ENCODE results near the gene OR2B2. TPM values are rescaled to one million over a fixed set of nuclear protein-coding genes. Genes with fewer than 3 reads are reported as not detected.

The OR2B2 gene
- polyA plus RNA-seq, 2 of the 4 experiments (the other 2 are of a cell fraction) = not detected

- Histone ChIP-seq H3K4me2 (peak overlapping the region; percentile 78), H3K27ac (peak overlapping the region; percentile 78 to 90), H3K9me3 (no peaks in the 10 kb centered on the region), H3K4me1 (0 out of 3 replicates have a peak, but pooled peaks cover 7% of the 10 kb centered on the region), H3K4me3 (peak overlapping the region; percentile 52)
- FAIRE-seq = no peak
- peak in 1 of 2 experiments; percentile 6; a peak in 3 of 6 replicates for ATAC-seq
- POLR2A ChIA-PET = interaction anchor here (0.6 to 10.7 kb wide), 12 partner anchors 17 to 726 kb away, joined by 3 to 127 read pairs (median 6); a partner anchor contains a TSS
- no peak for DNase-seq (ENCODE audit: low read depth in 1 of 2, low spot score in 1 of 2)
- CTCF ChIA-PET = interaction anchor here (0.9 to 1.1 kb wide), 3 partner anchors 10 to 63 kb away, joined by 3 read pairs; a partner anchor contains a TSS
- whole genome bisulfite sequencing (ENCODE audit: missing lambda C conversion rate) = 52% methylated on average over 16 of the region's 16 CpGs
- no peak for TF ChIP-seq ZC3H11A (IDR thresholded peaks at IDR 0.05)
- no peak for TF ChIP-seq TP53 (CRISPR knock-in tag; IDR thresholded peaks at IDR 0.05)
These were observed 39.6 kb downstream of the OR2B2 start for GRCh38 chr6:27872642-27873020.

DNA sequence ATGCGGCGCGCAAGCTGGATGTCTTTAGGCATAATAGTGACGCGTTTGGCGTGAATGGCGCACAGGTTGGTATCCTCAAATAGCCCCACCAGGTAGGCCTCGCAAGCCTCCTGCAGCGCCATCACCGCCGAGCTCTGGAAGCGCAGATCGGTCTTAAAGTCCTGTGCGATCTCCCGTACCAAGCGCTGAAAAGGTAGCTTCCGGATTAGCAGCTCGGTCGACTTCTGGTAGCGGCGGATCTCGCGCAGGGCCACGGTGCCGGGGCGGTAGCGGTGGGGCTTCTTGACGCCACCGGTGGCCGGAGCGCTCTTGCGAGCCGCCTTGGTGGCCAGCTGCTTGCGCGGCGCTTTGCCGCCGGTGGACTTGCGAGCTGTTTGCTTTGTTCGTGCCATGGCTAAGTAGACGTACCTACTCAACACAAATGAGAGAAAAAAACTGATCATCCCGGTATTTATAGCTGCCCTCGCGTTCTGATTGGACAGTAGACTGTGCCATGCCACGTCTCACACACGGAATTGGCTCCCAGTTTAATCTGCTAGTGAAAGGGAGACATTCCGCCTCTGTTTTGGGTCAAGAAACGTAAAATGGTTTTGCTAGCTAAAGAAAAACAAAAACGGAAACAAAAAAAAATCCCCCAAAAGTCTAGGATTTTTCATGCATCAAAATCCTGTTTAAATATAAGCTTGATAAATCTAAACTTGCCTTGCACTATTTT, 40.1 kb downstream of the OR2B2 start:
- WGBS (ENCODE audit: missing lambda C conversion rate) = 58% methylated on average over 37 of the region's 49 CpGs
- no peak for FAIRE-seq
- ChIA-PET POLR2A (interaction anchor here (0.6 to 10.7 kb wide), 15 partner anchors 14 to 1748 kb away, joined by 3 to 127 read pairs (median 5); a partner anchor contains a TSS), CTCF (interaction anchor here (0.9 to 1.7 kb wide), 4 partner anchors 10 to 62 kb away, joined by 3 to 5 read pairs (median 3); a partner anchor contains a TSS)
- Histone ChIP-seq H3K27ac (peak overlapping the region; percentile 78 to 90), H3K4me2 (peak overlapping the region; percentile 78), H3K4me1 (0 out of 3 replicates have a peak, but pooled peaks cover 7% of the 10 kb centered on the region), H3K9me3 (no peaks in the 10 kb centered on the region), H3K4me3 (peak overlapping the region; percentile 52)
- ATAC-seq = peak; percentile 84 to 86
- TF ChIP-seq, protein P1, sequence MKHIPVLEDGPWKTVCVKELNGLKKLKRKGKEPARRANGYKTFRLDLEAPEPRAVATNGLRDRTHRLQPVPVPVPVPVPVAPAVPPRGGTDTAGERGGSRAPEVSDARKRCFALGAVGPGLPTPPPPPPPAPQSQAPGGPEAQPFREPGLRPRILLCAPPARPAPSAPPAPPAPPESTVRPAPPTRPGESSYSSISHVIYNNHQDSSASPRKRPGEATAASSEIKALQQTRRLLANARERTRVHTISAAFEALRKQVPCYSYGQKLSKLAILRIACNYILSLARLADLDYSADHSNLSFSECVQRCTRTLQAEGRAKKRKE (CRISPR knock-in tag; IDR thresholded peaks at IDR 0.05; ENCODE audit: low read depth) = no peak
- TF ChIP-seq EHMT2 (IDR thresholded peaks at IDR 0.05; ENCODE audit: low read depth) (no peak), JUN (IDR thresholded peaks at IDR 0.05) (peak; percentile 64 to 86; a peak in 3 of 5 replicates), POLR2A (IDR thresholded peaks at IDR 0.05; ENCODE audit: low read length) (peak; percentile 81), RFX5 (IDR thresholded peaks at IDR 0.05) (0 out of 2 replicates have a peak, but pooled peaks have one; percentile 21)
- TF ChIP-seq, protein P2, sequence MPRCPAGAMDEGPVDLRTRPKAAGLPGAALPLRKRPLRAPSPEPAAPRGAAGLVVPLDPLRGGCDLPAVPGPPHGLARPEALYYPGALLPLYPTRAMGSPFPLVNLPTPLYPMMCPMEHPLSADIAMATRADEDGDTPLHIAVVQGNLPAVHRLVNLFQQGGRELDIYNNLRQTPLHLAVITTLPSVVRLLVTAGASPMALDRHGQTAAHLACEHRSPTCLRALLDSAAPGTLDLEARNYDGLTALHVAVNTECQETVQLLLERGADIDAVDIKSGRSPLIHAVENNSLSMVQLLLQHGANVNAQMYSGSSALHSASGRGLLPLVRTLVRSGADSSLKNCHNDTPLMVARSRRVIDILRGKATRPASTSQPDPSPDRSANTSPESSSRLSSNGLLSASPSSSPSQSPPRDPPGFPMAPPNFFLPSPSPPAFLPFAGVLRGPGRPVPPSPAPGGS (IDR thresholded peaks at IDR 0.05) = peak; percentile 65; the same call in 1 of the 3 replicates
- peak; percentile 59 to 90 for DNase-seq (ENCODE audit: low read depth in 1 of 2, low spot score in 1 of 2)

DNA sequence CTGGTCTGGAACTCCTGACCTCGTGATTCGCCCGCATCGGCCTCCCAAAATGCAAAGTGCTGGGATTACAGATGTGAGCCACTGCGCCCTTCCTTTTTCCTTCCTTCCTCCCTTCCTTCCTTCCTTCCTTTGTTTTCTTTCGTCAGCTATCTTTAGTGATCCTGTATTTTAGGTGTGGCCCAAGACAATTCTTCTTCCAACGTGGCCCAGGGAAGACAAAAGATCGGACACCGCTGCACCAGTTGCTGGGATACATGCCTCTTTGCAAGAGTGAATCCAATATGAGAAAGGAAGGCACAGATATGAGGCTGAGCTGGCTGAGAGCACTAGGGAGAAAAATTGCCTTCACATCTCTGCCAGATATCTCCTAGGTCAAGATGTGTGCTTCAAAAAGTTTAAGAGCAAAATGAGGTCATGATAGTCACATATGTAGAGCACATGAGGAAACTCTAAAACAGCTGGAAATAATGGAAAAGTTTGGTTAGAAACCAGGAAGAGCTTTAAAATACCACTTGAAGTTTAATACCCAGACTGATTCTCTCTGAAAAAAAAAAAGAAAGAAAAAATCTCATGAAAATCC, 41.8 kb downstream of the OR2B2 start:
- ChIA-PET POLR2A (interaction anchor here (0.8 to 10.7 kb wide), 5 partner anchors 19 to 62 kb away, joined by 3 to 127 read pairs (median 94); a partner anchor contains a TSS), CTCF (interaction anchor here (0.7 to 1.6 kb wide), 2 partner anchors 15 to 19 kb away, joined by 3 to 4 read pairs; no protein-coding TSS in a partner anchor)
- H3K4me3 ChIP-seq = no peak overlapping the region
- WGBS (ENCODE audit: missing lambda C conversion rate) = 92% methylated on average over 5 of the region's 9 CpGs
- ATAC-seq (no peak), FAIRE-seq (no peak), DNase-seq (ENCODE audit: low read depth in 1 of 2, low spot score in 1 of 2) (no peak)
- no peaks in the 10 kb centered on the region for H3K9me3 ChIP-seq
- H3K4me1 ChIP-seq = 0 out of 3 replicates have a peak, but pooled peaks cover 7% of the 10 kb centered on the region
- TF ChIP-seq CBX2 (IDR thresholded peaks at IDR 0.05; ENCODE audit: borderline replicate concordance, low read depth) (no peak), HDAC2 (IDR thresholded peaks at IDR 0.05) (no peak), SREBF2 (IDR thresholded peaks at IDR 0.05) (no peak)
- TF ChIP-seq, protein P3, sequence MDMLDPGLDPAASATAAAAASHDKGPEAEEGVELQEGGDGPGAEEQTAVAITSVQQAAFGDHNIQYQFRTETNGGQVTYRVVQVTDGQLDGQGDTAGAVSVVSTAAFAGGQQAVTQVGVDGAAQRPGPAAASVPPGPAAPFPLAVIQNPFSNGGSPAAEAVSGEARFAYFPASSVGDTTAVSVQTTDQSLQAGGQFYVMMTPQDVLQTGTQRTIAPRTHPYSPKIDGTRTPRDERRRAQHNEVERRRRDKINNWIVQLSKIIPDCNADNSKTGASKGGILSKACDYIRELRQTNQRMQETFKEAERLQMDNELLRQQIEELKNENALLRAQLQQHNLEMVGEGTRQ (IDR thresholded peaks at IDR 0.05) = no peak
- TF ChIP-seq, protein P4, sequence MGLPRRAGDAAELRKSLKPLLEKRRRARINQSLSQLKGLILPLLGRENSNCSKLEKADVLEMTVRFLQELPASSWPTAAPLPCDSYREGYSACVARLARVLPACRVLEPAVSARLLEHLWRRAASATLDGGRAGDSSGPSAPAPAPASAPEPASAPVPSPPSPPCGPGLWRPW (IDR thresholded peaks at IDR 0.05) = no peak
- H3K27ac ChIP-seq = peak overlapping the region; percentile 17 to 90; a peak in 4 of 6 replicates
- H3K4me2 ChIP-seq = no peak overlapping the region

GRCh38 chr6:27868311-27868710, 43.9 kb downstream of the OR2B2 start:
- Histone ChIP-seq H3K27ac (peak overlapping the region; percentile 70 to 80), H3K9me3 (no peaks in the 10 kb centered on the region), H3K4me2 (no peak overlapping the region), H3K4me3 (no peak overlapping the region), H3K4me1 (0 out of 3 replicates have a peak, but pooled peaks cover 4% of the 10 kb centered on the region)
- POLR2A ChIA-PET = interaction anchor here (1.0 to 10.7 kb wide), 4 partner anchors 21 to 43 kb away, joined by 3 to 127 read pairs (median 86); a partner anchor contains a TSS
- ATAC-seq (no peak), DNase-seq (ENCODE audit: low read depth in 1 of 2, low spot score in 1 of 2) (no peak), FAIRE-seq (no peak)
- CTCF ChIA-PET = interaction anchor here (1.3 kb wide), 1 partner anchor 27 kb away, joined by 8 read pairs; no protein-coding TSS in a partner anchor
- WGBS (ENCODE audit: missing lambda C conversion rate) = 94% methylated on average over 3 of the region's 3 CpGs
- no peak for TF ChIP-seq KDM1A (IDR thresholded peaks at IDR 0.05; ENCODE audit: low read depth)
- no peak for TF ChIP-seq FOXS1 (CRISPR knock-in tag; IDR thresholded peaks at IDR 0.05)
- TF ChIP-seq TFCP2L1 (CRISPR knock-in tag; IDR thresholded peaks at IDR 0.05) = no peak
- no peak for TF ChIP-seq GATA3 (IDR thresholded peaks at IDR 0.05; ENCODE audit: borderline replicate concordance)
- no peak for TF ChIP-seq HOXB5 (CRISPR knock-in tag; IDR thresholded peaks at IDR 0.05)
- no peak for TF ChIP-seq EP300 (IDR thresholded peaks at IDR 0.05)
- TF ChIP-seq, protein P5, sequence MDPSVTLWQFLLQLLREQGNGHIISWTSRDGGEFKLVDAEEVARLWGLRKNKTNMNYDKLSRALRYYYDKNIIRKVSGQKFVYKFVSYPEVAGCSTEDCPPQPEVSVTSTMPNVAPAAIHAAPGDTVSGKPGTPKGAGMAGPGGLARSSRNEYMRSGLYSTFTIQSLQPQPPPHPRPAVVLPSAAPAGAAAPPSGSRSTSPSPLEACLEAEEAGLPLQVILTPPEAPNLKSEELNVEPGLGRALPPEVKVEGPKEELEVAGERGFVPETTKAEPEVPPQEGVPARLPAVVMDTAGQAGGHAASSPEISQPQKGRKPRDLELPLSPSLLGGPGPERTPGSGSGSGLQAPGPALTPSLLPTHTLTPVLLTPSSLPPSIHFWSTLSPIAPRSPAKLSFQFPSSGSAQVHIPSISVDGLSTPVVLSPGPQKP (IDR thresholded peaks at IDR 0.05; ENCODE audit: low read depth, low read length) = no peak
- TF ChIP-seq, protein P6, sequence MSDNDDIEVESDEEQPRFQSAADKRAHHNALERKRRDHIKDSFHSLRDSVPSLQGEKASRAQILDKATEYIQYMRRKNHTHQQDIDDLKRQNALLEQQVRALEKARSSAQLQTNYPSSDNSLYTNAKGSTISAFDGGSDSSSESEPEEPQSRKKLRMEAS (IDR thresholded peaks at IDR 0.05) = no peak
- TF ChIP-seq HOXB13 (CRISPR knock-in tag; IDR thresholded peaks at IDR 0.05; ENCODE audit: low read depth) = no peak
- TF ChIP-seq HEYL (CRISPR knock-in tag; IDR thresholded peaks at IDR 0.05) = no peak
- no peak for TF ChIP-seq JUN (IDR thresholded peaks at IDR 0.05)
- no peak for TF ChIP-seq HOXA7 (CRISPR knock-in tag; IDR thresholded peaks at IDR 0.05)
